Measurements from ENCODE around the gene EFEMP1.

Gene EFEMP1

GRCh38 chr2:55932843-55933242 is 9.3 kb upstream of the EFEMP1 start:
- no peak for DNase-seq (ENCODE audit: low read depth in 2 of 2, low spot score in 1 of 2)

- DNase-seq (ENCODE audit: low read depth in 2 of 2, low spot score in 1 of 2) = no peak
These were observed 7.7 kb upstream of the EFEMP1 start for GRCh38 chr2:55931281-55931680.

- DNase-seq (ENCODE audit: low read depth in 2 of 2, low spot score in 1 of 2) = no peak
These were observed 5.9 kb upstream of the EFEMP1 start for GRCh38 chr2:55929476-55929875.

- no peak for DNase-seq (ENCODE audit: low read depth in 2 of 2, low spot score in 1 of 2)
These were observed 3.4 kb upstream of the EFEMP1 start for GRCh38 chr2:55926974-55927373.

GRCh38 chr2:55926246-55926645 is 2.7 kb upstream of the EFEMP1 start:
- no peak for DNase-seq (ENCODE audit: low read depth in 2 of 2, low spot score in 1 of 2)

- DNase-seq (ENCODE audit: low read depth in 2 of 2, low spot score in 1 of 2) = no peak
These were observed 370 bp upstream of the EFEMP1 start for GRCh38 chr2:55923982-55924321.

- DNase-seq (ENCODE audit: low read depth in 2 of 2, low spot score in 1 of 2) = no peak
These were observed 1.2 kb downstream of the EFEMP1 start for GRCh38 chr2:55922291-55922907.

GRCh38 chr2:55919574-55919973 is 4.0 kb downstream of the EFEMP1 start:
- no peak for DNase-seq (ENCODE audit: low read depth in 2 of 2, low spot score in 1 of 2)

GRCh38 chr2:55918856-55919255 is 4.7 kb downstream of the EFEMP1 start:
- DNase-seq (ENCODE audit: low read depth in 2 of 2, low spot score in 1 of 2) = no peak

GRCh38 chr2:55917713-55918390 is 5.7 kb downstream of the EFEMP1 start:
- DNase-seq (ENCODE audit: low read depth in 2 of 2, low spot score in 1 of 2) = no peak

GRCh38 chr2:55917117-55917516 is 6.5 kb downstream of the EFEMP1 start:
- DNase-seq (ENCODE audit: low read depth in 2 of 2, low spot score in 1 of 2) = no peak

GRCh38 chr2:55916473-55917049 is 7.0 kb downstream of the EFEMP1 start:
- DNase-seq (ENCODE audit: low read depth in 2 of 2, low spot score in 1 of 2) = no peak

GRCh38 chr2:55914786-55915185 is 8.8 kb downstream of the EFEMP1 start:
- no peak for DNase-seq (ENCODE audit: low read depth in 2 of 2, low spot score in 1 of 2)

GRCh38 chr2:55912926-55913325 is 10.7 kb downstream of the EFEMP1 start:
- DNase-seq (ENCODE audit: low read depth in 2 of 2, low spot score in 1 of 2) = no peak

- no peak for DNase-seq (ENCODE audit: low read depth in 2 of 2, low spot score in 1 of 2)
These were observed 13.5 kb downstream of the EFEMP1 start for GRCh38 chr2:55910077-55910476.

GRCh38 chr2:55907686-55908085 is 15.9 kb downstream of the EFEMP1 start:
- no peak for DNase-seq (ENCODE audit: low read depth in 2 of 2, low spot score in 1 of 2)

GRCh38 chr2:55906993-55907392 is 16.6 kb downstream of the EFEMP1 start:
- DNase-seq (ENCODE audit: low read depth in 2 of 2, low spot score in 1 of 2) = no peak

GRCh38 chr2:55903727-55904126 is 19.9 kb downstream of the EFEMP1 start:
- DNase-seq (ENCODE audit: low read depth in 2 of 2, low spot score in 1 of 2) = no peak

GRCh38 chr2:55902971-55903370 is 20.6 kb downstream of the EFEMP1 start:
- no peak for DNase-seq (ENCODE audit: low read depth in 2 of 2, low spot score in 1 of 2)

- DNase-seq (ENCODE audit: low read depth in 2 of 2, low spot score in 1 of 2) = no peak
These were observed 21.2 kb downstream of the EFEMP1 start for GRCh38 chr2:55902429-55902828.

GRCh38 chr2:55901941-55902340 is 21.6 kb downstream of the EFEMP1 start:
- no peak for DNase-seq (ENCODE audit: low read depth in 2 of 2, low spot score in 1 of 2)

- DNase-seq (ENCODE audit: low read depth in 2 of 2, low spot score in 1 of 2) = no peak
These were observed 22.3 kb downstream of the EFEMP1 start for GRCh38 chr2:55901322-55901721.

- DNase-seq (ENCODE audit: low read depth in 2 of 2, low spot score in 1 of 2) = no peak
These were observed 23.7 kb downstream of the EFEMP1 start for GRCh38 chr2:55899881-55900280.
